SK-N-SH treated with all-trans-retinoic acid at 6 μM for 48 hours (cell line): ENCODE data around the gene MAGEA2B.
"Not testable (repeated sequence)": the region's sequence is repeated elsewhere in the genome, so short reads cannot be mapped to it uniquely, and the experiment has no call there.

ENCODE experiments used
- ATAC-seq: fragments of 200-7000 bp; cut with Tn5 transposase; 3 replicates; pipeline ENCODE4 v1.9.1; 2020; ENCODE audit warnings: mild to moderate bottlenecking, moderate library complexity
- ARNTL ChIP-seq: fragments of 450-650 bp; formaldehyde crosslinking; IDR thresholded peaks from 2 replicates; pipeline ENCODE4 v1.5.0; 2020; ENCODE audit warnings: low read depth, mild to moderate bottlenecking, moderate library complexity, borderline replicate concordance
- CSDC2 ChIP-seq: fragments of 250-450 bp; sonication (Bioruptor Pico); IDR thresholded peaks from 2 replicates; pipeline ENCODE4 v1.5.0; 2020; ENCODE audit warnings: mild to moderate bottlenecking, moderate library complexity
- ESRRG ChIP-seq: fragments of 250-450 bp; sonication (Bioruptor Pico); IDR thresholded peaks from 2 replicates; pipeline ENCODE4 v1.6.1; 2021; ENCODE audit warnings: mild to moderate bottlenecking
- ISL1 ChIP-seq: fragments of 250-450 bp; sonication (Bioruptor Pico); IDR thresholded peaks from 2 replicates; pipeline ENCODE4 v2.1.2; 2022; ENCODE audit warnings: mild to moderate bottlenecking, moderate library complexity
- OSR1 ChIP-seq: fragments of 250-450 bp; sonication (Bioruptor Pico); IDR thresholded peaks from 2 replicates; pipeline ENCODE4 v1.8.0; 2022; ENCODE audit warnings: moderate library complexity, mild to moderate bottlenecking, inconsistent platforms
- SNAI2 ChIP-seq: fragments of 250-450 bp; sonication (Bioruptor Pico); IDR thresholded peaks from 2 replicates; pipeline ENCODE4 v1.5.0; 2020; ENCODE audit warnings: mild to moderate bottlenecking, moderate library complexity
- TCF4 ChIP-seq: fragments of 250-450 bp; sonication (Bioruptor Pico); IDR thresholded peaks from 2 replicates; pipeline ENCODE4 v1.8.0; 2021; ENCODE audit warnings: mild to moderate bottlenecking, moderate library complexity, borderline replicate concordance
- ZFP3 ChIP-seq: fragments of 250-450 bp; sonication (Bioruptor Pico); IDR thresholded peaks from 2 replicates; pipeline ENCODE4 v1.5.0; 2020; ENCODE audit warnings: mild to moderate bottlenecking, moderate library complexity
- ZNF565 ChIP-seq: fragments of 450-650 bp; formaldehyde crosslinking; conservative IDR thresholded peaks from 2 replicates; pipeline ENCODE4 v1.5.0; 2020; ENCODE audit warnings: low read depth, mild to moderate bottlenecking, moderate library complexity
- ZNF8 ChIP-seq: fragments of 450-650 bp; formaldehyde crosslinking; IDR thresholded peaks from 2 replicates; pipeline ENCODE4 v1.5.0; 2020; ENCODE audit warnings: mild to moderate bottlenecking, moderate library complexity
- TF ChIP-seq, protein P1 (sequence below): fragments of 250-450 bp; sonication (Bioruptor Pico); IDR thresholded peaks from 2 replicates; pipeline ENCODE4 v1.5.1; 2021; ENCODE audit warnings: mild to moderate bottlenecking, moderate library complexity
- TF ChIP-seq, protein P2 (sequence below): fragments of 250-450 bp; sonication (Bioruptor Pico); IDR thresholded peaks from 2 replicates; pipeline ENCODE4 v1.5.1; 2020; ENCODE audit warnings: low read depth, mild to moderate bottlenecking, moderate library complexity
- TF ChIP-seq, protein P3 (sequence below): fragments of 250-450 bp; sonication (Bioruptor Pico); IDR thresholded peaks from 2 replicates; pipeline ENCODE4 v1.8.0; 2021; ENCODE audit warnings: low read depth, mild to moderate bottlenecking, moderate library complexity, borderline replicate concordance
- TF ChIP-seq, protein P4 (sequence below): fragments of 250-450 bp; sonication (Bioruptor Pico); IDR thresholded peaks from 2 replicates; pipeline ENCODE4 v1.5.0; 2020; ENCODE audit warnings: mild to moderate bottlenecking, moderate library complexity

The MAGEA2B gene, protein sequence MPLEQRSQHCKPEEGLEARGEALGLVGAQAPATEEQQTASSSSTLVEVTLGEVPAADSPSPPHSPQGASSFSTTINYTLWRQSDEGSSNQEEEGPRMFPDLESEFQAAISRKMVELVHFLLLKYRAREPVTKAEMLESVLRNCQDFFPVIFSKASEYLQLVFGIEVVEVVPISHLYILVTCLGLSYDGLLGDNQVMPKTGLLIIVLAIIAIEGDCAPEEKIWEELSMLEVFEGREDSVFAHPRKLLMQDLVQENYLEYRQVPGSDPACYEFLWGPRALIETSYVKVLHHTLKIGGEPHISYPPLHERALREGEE

DNA sequence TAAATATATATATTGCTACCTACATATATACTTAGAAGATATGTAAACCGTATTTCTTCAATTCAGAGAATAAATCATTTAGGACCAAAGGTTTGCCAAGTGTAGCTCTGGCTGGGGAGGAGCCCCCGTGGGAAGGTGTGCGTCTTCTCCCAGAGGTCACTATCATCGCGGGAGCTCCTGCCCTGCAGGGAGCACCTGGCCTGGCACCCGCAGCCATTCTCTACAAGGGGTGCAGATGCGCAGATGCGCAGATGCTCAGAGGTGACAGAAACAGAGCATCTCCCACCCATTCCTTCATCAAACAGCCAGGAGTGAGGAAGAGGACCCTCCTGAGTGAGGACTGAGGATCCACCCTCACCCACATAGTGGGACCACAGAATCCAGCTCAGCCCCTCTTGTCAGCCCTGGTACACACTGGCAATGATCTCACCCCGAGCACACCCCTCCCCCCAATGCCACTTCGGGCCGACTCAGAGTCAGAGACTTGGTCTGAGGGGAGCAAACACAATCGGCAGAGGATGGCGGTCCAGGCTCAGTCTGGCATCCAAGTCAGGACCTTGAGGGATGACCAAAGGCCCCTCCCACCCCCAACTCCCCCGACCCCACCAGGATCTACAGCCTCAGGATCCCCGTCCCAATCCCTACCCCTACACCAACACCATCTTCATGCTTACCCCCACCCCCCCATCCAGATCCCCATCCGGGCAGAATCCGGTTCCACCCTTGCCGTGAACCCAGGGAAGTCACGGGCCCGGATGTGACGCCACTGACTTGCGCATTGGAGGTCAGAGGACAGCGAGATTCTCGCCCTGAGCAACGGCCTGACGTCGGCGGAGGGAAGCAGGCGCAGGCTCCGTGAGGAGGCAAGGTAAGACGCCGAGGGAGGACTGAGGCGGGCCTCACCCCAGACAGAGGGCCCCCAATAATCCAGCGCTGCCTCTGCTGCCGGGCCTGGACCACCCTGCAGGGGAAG, at the start of gene MAGEA2B:
TSS of gene MAGEA2B (plus strand) at position 814 of the 973 bp plus-strand sequence. CDS start 2,479 bp downstream, outside the sequence.
- peak; percentile 92 for ATAC-seq

DNA sequence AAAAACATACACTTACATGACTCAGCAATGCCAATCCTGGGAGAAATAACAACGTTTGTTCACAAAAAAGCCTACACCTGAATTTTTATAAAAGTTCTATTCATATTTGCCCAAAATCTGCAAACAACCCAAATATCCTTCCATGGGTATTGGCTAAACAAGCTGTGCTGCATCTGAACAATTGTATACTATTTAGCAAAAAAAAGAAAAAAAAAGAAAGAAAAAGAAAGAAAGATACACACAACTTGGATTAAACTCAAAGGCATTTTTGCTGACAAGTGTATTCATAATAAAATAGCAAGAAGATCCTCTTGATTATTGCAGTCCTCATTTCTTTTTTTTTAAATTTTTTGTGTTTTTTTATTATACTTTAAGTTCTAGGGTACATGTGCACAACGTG, 40.3 kb upstream of the MAGEA2B start:
- no peak for ATAC-seq
- TF ChIP-seq ARNTL (CRISPR knock-in tag) (no peak), SNAI2 (CRISPR knock-in tag) (no peak), ZNF8 (CRISPR knock-in tag) (no peak), OSR1 (CRISPR knock-in tag) (no peak), ESRRG (CRISPR knock-in tag) (no peak), ZNF565 (CRISPR knock-in tag) (no peak), ISL1 (CRISPR knock-in tag) (no peak)
- TF ChIP-seq, protein P1, sequence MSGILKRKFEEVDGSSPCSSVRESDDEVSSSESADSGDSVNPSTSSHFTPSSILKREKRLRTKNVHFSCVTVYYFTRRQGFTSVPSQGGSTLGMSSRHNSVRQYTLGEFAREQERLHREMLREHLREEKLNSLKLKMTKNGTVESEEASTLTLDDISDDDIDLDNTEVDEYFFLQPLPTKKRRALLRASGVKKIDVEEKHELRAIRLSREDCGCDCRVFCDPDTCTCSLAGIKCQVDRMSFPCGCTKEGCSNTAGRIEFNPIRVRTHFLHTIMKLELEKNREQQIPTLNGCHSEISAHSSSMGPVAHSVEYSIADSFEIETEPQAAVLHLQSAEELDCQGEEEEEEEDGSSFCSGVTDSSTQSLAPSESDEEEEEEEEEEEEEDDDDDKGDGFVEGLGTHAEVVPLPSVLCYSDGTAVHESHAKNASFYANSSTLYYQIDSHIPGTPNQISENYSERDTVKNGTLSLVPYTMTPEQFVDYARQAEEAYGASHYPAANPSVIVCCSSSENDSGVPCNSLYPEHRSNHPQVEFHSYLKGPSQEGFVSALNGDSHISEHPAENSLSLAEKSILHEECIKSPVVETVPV (CRISPR knock-in tag), result no peak

DNA sequence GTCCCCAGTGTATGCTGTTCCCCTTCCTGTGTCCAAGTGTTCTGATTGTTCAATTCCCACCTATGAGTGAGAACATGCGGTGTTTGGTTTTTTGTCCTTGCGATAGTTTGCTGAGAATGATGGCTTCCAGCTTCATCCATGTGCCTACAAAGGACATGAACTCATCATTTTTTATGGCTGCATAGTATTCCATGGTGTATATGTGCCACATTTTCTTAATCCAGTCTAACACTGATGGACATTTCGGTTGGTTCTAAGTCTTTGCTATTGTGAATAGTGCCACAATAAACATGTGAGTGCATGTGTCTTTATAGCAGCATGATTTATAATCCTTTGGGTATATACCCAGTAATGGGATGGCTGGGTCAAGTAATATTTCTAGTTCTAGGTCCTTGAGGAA, 39.8 kb upstream of the MAGEA2B start:
- ATAC-seq, result not testable (repeated sequence)

DNA sequence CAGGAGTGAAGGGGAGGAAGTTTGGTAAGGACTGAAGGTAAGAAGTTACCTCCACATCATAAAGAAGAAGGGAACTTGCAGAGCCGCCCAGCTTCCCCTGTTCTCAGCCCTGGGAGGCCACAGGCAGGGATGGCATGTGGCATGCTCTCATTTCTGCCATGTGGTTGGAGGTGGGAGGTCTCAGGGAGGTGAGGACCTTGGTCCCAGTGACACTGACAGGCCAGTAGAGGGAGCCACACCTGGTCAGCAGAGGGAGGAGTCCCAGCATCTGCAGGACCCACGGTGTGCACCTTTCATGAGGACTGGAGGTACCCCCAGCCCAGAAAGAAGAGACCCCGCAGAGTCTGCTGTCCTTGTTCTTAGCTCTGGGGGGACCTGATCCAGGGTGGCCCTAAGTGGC, 33.4 kb upstream of the MAGEA2B start:
- ATAC-seq, result peak; percentile 89

DNA sequence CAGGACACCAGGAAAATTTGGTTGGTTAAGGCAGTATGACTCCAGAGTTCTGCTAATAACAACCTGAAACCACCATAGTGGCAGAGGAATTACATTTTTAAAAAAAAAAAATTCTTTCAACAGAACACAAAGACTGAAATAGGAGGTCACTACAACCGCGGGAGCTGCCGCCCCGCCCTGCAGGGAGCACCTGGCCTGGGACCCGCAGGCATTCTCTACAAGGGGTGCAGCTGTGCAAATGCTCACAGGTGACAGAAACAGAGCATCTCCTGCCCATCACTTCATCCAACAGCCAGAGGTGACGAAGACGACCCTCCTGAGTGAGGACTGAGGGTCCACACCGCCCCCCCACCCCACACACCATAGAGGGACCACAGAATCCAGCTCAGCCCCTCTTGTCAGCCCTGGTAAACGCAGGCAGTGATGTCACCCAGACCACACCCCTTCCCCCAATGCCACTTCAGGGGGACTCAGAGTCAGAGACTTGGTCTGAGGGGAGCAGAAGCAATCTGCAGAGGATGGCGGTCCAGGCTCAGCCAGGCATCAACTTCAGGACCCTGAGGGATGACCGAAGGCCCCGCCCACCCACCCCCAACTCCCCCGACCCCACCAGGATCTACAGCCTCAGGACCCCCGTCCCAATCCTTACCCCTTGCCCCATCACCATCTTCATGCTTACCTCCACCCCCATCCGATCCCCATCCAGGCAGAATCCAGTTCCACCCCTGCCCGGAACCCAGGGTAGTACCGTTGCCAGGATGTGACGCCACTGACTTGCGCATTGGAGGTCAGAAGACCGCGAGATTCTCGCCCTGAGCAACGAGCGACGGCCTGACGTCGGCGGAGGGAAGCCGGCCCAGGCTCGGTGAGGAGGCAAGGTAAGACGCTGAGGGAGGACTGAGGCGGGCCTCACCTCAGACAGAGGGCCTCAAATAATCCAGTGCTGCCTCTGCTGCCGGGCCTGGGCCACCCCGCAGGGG, 16.2 kb upstream of the MAGEA2B start, which contains the start of gene MAGEA3:
TSS of gene MAGEA3 (plus strand) at position 843 of the 980 bp plus-strand sequence. CDS start 2,039 bp downstream, outside the sequence.
- peak; percentile 97 for ATAC-seq

DNA sequence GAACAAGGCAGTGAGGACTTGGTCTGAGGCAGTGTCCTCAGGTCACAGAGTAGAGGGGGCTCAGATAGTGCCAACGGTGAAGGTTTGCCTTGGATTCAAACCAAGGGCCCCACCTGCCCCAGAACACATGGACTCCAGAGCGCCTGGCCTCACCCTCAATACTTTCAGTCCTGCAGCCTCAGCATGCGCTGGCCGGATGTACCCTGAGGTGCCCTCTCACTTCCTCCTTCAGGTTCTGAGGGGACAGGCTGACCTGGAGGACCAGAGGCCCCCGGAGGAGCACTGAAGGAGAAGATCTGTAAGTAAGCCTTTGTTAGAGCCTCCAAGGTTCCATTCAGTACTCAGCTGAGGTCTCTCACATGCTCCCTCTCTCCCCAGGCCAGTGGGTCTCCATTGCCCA, 14.0 kb upstream of the MAGEA2B start:
- ATAC-seq, result not testable (repeated sequence)

DNA sequence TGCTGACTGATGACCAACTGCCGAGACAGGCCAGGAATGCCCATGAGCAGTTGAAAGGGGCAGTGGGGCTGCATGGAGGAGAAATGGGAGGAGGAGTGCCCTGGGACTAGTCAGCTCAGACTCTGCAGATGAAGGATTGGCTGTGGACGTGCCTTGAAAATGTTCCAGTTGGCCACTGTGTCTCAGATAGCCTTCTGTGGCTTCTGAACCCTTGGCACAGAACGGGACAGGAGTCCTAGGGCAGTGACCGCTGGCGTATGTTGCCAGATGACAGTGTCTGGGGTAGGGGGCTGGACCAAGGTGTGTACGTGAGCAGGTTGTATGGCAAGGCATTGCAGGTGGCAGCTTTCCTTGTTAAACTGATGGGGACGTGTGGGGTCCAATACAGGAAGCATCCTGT, 7.9 kb upstream of the MAGEA2B start:
- ATAC-seq, result not testable (repeated sequence)

DNA sequence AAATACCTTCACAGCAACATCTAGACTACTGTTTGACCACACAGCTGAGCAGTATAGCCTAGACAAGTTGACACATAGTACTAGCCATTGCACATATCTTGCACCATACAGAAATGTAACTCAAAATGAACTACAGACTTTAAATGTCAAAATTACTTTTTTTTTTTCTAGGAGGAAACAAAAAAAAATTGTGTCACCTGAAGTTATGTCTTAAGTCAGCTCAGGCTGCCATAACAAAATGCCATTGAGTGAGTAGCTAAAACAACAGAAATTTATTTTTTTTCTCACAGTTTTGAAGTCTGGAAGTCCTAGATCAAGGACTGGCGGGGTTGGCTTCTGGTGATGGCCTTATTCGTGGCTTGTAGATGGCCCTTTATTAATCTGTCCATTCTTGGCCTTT, 5.3 kb upstream of the MAGEA2B start, which contains the start of gene CSAG2:
TSS of gene CSAG2 (minus strand) at position 101 of the 400 bp plus-strand sequence. CDS start 161 bp downstream, outside the sequence.
- not testable (repeated sequence) for ATAC-seq

DNA sequence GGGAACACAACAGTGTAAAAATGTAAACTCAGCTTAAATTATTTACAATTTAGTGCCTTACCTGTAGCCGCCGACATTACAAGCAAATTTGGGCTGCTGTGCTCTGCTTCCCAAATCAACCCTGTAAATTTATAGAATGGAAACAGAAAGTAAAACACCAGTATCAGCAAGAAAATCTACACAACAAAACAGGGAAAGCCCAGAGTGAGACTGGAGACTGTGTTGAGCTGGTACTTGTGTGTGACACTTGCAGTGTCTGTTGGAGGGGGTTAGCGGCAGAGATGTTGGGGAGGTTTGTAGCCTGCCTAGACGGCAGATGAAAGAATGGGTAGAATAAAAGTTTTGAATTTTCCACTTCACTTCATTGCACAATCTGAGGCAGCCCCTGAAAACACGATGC, 1.2 kb upstream of the MAGEA2B start:
- ATAC-seq, result not testable (repeated sequence)

DNA sequence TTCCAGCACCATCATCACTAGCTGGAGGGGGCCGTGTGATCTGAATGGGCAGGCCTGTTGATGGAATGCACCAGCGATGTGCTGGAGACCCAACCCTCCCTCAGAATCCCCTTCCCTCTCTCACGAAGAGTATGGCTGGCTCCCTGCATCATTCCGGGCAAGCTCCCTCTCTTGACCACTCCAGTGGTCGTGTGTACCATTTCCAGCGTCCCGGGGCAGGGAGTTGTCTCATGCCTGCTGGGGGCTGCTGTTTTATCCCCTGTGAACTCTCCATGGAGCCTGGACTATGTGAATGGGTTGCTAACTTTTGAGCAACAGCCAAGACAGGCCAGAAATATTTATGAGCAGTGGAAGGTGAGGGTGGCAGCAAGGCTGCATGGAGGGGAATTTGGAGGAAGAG, 11.0 kb downstream of the MAGEA2B start:
- no peak for ATAC-seq
- no peak for TF ChIP-seq CSDC2 (CRISPR knock-in tag)
- no peak for TF ChIP-seq ZNF8 (CRISPR knock-in tag)
- TF ChIP-seq SNAI2 (CRISPR knock-in tag), result no peak
- TF ChIP-seq, protein P2, sequence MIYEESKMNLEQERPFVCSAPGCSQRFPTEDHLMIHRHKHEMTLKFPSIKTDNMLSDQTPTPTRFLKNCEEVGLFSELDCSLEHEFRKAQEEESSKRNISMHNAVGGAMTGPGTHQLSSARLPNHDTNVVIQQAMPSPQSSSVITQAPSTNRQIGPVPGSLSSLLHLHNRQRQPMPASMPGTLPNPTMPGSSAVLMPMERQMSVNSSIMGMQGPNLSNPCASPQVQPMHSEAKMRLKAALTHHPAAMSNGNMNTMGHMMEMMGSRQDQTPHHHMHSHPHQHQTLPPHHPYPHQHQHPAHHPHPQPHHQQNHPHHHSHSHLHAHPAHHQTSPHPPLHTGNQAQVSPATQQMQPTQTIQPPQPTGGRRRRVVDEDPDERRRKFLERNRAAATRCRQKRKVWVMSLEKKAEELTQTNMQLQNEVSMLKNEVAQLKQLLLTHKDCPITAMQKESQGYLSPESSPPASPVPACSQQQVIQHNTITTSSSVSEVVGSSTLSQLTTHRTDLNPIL (CRISPR knock-in tag), result no peak
- TF ChIP-seq ZNF565 (CRISPR knock-in tag), result no peak
- TF ChIP-seq TCF4, result no peak
- TF ChIP-seq, protein P3, sequence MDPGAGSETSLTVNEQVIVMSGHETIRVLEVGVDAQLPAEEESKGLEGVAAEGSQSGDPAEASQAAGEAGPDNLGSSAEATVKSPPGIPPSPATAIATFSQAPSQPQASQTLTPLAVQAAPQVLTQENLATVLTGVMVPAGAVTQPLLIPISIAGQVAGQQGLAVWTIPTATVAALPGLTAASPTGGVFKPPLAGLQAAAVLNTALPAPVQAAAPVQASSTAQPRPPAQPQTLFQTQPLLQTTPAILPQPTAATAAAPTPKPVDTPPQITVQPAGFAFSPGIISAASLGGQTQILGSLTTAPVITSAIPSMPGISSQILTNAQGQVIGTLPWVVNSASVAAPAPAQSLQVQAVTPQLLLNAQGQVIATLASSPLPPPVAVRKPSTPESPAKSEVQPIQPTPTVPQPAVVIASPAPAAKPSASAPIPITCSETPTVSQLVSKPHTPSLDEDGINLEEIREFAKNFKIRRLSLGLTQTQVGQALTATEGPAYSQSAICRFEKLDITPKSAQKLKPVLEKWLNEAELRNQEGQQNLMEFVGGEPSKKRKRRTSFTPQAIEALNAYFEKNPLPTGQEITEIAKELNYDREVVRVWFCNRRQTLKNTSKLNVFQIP (CRISPR knock-in tag), result no peak
- TF ChIP-seq, protein P4, sequence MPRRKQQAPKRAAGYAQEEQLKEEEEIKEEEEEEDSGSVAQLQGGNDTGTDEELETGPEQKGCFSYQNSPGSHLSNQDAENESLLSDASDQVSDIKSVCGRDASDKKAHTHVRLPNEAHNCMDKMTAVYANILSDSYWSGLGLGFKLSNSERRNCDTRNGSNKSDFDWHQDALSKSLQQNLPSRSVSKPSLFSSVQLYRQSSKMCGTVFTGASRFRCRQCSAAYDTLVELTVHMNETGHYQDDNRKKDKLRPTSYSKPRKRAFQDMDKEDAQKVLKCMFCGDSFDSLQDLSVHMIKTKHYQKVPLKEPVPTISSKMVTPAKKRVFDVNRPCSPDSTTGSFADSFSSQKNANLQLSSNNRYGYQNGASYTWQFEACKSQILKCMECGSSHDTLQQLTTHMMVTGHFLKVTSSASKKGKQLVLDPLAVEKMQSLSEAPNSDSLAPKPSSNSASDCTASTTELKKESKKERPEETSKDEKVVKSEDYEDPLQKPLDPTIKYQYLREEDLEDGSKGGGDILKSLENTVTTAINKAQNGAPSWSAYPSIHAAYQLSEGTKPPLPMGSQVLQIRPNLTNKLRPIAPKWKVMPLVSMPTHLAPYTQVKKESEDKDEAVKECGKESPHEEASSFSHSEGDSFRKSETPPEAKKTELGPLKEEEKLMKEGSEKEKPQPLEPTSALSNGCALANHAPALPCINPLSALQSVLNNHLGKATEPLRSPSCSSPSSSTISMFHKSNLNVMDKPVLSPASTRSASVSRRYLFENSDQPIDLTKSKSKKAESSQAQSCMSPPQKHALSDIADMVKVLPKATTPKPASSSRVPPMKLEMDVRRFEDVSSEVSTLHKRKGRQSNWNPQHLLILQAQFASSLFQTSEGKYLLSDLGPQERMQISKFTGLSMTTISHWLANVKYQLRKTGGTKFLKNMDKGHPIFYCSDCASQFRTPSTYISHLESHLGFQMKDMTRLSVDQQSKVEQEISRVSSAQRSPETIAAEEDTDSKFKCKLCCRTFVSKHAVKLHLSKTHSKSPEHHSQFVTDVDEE (CRISPR knock-in tag), result no peak
- TF ChIP-seq ZFP3 (CRISPR knock-in tag), result no peak
